ENCODE results near the gene ANO4.

- TF ChIP-seq, protein P1, sequence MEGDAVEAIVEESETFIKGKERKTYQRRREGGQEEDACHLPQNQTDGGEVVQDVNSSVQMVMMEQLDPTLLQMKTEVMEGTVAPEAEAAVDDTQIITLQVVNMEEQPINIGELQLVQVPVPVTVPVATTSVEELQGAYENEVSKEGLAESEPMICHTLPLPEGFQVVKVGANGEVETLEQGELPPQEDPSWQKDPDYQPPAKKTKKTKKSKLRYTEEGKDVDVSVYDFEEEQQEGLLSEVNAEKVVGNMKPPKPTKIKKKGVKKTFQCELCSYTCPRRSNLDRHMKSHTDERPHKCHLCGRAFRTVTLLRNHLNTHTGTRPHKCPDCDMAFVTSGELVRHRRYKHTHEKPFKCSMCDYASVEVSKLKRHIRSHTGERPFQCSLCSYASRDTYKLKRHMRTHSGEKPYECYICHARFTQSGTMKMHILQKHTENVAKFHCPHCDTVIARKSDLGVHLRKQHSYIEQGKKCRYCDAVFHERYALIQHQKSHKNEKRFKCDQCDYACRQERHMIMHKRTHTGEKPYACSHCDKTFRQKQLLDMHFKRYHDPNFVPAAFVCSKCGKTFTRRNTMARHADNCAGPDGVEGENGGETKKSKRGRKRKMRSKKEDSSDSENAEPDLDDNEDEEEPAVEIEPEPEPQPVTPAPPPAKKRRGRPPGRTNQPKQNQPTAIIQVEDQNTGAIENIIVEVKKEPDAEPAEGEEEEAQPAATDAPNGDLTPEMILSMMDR (IDR thresholded peaks at IDR 0.05; ENCODE audit: borderline replicate concordance, extremely low read depth, low read length, poor library complexity, severe bottlenecking): no peak
- TF ChIP-seq EZH2 (IDR thresholded peaks at IDR 0.05; ENCODE audit: borderline replicate concordance, low read depth, low read length, severe bottlenecking): no peak
These were observed 145.9 kb downstream of the ANO4 start for GRCh38 chr12:100940503-100940902.
